GM19193 (cell line): ENCODE results near the gene OR52E4.

Experiments
- POLR2A ChIP-seq: IDR thresholded peaks from 4 replicates; pipeline ENCODE4 v1.6.1; 2011; ENCODE audit not compliant: insufficient read depth, insufficient read length; ENCODE audit errors: extremely low read depth

OR52E4 gene

GRCh38 chr11:5922749-5923426 is 42.5 kb downstream of the OR52E4 start:
- no peak for TF ChIP-seq POLR2A

DNA sequence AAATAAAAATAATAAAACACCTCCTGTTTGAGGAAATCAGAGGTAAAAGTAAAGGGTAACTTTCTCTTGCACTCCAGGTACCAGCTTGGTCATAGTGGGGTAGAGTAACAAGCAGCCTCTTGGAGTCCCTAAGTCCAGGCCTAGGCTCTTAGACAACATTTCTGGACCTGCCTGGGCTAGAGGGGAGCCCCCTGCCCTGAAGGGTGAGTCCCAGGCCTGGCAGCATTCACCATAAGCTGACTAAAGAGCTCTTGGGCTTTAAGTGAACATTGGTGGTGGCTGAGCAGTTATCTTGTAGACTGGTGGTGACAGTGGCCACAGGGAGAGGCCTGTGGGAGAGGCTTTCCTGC is 43.0 kb downstream of the OR52E4 start:
- TF ChIP-seq POLR2A = no peak

- no peak for TF ChIP-seq POLR2A
Measured at GRCh38 chr11:5923794-5924193, 43.4 kb downstream of the OR52E4 start.

DNA sequence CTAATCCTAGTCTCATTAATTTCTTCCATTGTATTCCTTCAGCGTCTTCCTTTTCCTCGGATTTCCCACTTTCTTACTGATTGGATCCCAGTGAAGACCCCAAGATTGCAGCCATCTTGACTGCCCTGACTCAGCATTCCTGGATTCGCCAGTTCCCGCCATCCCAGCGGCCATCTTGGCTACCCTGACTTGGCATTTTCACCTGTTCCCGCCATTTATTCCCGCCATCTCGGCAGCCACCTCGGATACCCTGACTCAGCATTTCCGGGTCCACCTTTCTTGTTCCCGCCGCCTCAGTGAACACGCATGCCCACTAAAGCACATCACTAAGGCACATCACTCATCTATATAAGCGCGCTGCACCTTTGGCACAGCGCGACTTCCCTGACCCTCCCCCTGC is 47.8 kb downstream of the OR52E4 start:
- no peak for TF ChIP-seq POLR2A

DNA sequence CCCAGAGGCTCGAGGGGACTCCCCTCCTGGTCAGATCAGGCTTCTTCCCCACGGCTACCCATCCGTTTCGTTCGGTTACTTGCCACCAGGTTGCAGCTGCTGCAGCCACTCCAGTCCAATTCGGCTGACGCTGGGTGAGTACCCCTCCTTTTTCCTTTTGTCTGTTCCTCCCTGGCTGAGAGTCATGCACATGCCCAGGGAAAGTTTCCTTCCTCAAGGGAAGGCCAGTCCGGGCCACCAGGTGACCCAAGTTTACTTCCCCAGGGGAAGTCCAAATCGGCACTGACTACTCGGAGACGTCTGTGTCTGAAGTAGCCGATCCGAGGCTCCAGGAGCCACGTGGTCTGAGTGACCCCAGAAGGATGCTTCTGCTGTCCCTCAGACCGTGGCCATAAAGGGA is 48.4 kb downstream of the OR52E4 start:
- no peak for TF ChIP-seq POLR2A

DNA sequence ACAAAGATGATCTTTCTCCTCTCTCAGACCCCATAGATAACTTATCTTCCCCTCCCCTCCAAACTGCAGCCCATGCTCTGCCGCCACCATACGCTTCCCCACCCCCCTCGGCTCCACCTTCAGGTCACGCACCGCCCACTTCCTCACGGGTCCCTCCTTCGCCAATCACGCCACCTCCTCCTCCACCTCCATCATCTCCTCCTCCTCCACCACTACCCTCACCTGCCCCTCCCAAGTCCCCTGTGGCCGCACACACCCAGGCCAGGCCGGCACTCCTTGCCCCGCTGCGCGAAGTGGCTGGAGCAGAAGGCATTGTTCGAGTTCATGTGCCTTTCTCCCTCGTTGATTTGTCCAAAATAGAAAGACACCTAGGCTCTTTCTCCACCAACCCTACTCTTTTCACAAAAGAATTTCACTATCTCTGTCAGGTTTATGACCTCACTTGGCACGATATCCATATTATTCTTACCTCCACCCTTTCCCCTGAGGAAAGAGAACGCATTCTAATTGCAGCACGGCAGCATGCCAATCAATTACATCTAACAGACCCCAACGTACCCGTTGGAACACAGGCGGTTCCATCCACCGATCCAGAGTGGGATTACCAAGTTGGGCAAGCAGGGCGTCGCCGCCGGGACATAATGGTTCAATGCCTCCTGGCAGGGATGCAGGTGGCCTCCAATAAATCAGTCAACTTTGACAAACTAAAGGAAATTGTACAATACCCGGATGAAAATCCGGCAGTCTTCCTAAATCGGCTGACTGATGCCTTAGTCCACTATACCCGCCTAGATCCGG is 49.3 kb downstream of the OR52E4 start:
- no peak for TF ChIP-seq POLR2A

DNA sequence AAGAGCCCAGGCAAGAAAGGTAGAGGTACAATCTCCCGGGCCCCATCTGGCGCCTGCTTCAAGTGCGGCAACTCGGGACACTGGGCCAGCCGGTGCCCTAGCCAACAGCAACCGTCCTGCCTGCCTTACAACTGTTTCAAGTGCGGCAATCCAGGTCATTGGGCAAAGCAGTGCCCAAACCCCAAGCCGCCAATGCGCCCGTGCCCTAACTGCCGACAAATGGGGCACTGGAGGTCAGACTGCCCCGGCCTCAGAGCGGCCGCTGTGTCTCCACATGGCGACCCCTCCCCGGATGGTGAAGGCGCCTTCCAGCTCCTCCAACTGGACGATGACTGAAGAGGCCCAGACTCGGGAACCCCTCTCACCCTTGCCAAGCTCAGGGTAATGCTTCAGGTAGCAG is 50.2 kb downstream of the OR52E4 start:
- TF ChIP-seq POLR2A = no peak

GRCh38 chr11:5931061-5931460 is 50.6 kb downstream of the OR52E4 start:
- no peak for TF ChIP-seq POLR2A

- no peak for TF ChIP-seq POLR2A
Measured at GRCh38 chr11:5932671-5933070, 52.2 kb downstream of the OR52E4 start.

- TF ChIP-seq POLR2A = no peak
Measured at GRCh38 chr11:5933116-5933515, 52.7 kb downstream of the OR52E4 start.
